H1 (cell line): ENCODE data around the gene ZNF81. TPM values are rescaled to one million over a fixed set of nuclear protein-coding genes. Genes with fewer than 3 reads are reported as not detected.

Source experiments
- CTCF ChIA-PET: fragments of 300-600 bp; sonication (Branson Sonifier 250); formaldehyde crosslinking; loops from one replicate; lab custom pipeline; 2021; ENCODE audit not compliant: partially characterized antibody; lab: Charles Lee
- POLR2A ChIA-PET: fragments of 300-600 bp; sonication (Branson Sonifier 250); formaldehyde crosslinking; loops from one replicate; lab custom pipeline; 2021; ENCODE audit warnings: inconsistent platforms; ENCODE audit not compliant: partially characterized antibody; lab: Charles Lee
- DNase-seq, 2 experiments: peaks; one replicate each; pipeline versions ENCODE4 v3.0.0 to v3.0.0-alpha.2; 2010 to 2022; ENCODE audit warnings: low spot score in 2 of 2, low read depth in 1 of 2, mixed read lengths in 1 of 2
- FAIRE-seq: peaks from 2 replicates; lab custom pipeline; 2011; peaks lifted over from hg19 to GRCh38; lab: Jason Lieb, UNC
- H2AFZ ChIP-seq: 2 replicates; pipeline ENCODE4 v1.8.1; 2012; ENCODE audit warnings: low read length, inconsistent platforms
- H2AK5ac ChIP-seq: 2 replicates; pipeline ENCODE4 v1.6.1; 2013; ENCODE audit warnings: low read depth, low read length
- H2BK120ac ChIP-seq: replicated peaks from 2 replicates; pipeline ENCODE3; 2013; ENCODE audit warnings: low read depth, low read length, inconsistent platforms
- H2BK12ac ChIP-seq: 2 replicates; pipeline ENCODE4 v1.6.1; 2013; ENCODE audit warnings: low read depth, low read length
- H2BK15ac ChIP-seq: 2 replicates; pipeline ENCODE4 v1.6.1; 2013; ENCODE audit warnings: low read length
- H2BK20ac ChIP-seq: 2 replicates; pipeline ENCODE4 v1.6.1; 2013; ENCODE audit warnings: low read length
- H2BK5ac ChIP-seq: 2 replicates; pipeline ENCODE4 v1.6.1; 2013; ENCODE audit warnings: low read depth, low read length
- H3K14ac ChIP-seq: 2 replicates; pipeline ENCODE4 v1.6.1; 2013; ENCODE audit warnings: inconsistent platforms; ENCODE audit not compliant: insufficient read length
- H3K18ac ChIP-seq: 2 replicates; pipeline ENCODE4 v1.6.1; 2013; ENCODE audit warnings: low read length; ENCODE audit errors: extremely low read depth
- H3K23ac ChIP-seq: 2 replicates; pipeline ENCODE4 v1.6.1; 2013; ENCODE audit warnings: inconsistent platforms; ENCODE audit not compliant: insufficient read length
- H3K23me2 ChIP-seq: 2 replicates; pipeline ENCODE4 v1.6.1; 2013; ENCODE audit warnings: low read depth, low read length
- H3K27ac ChIP-seq: 2 replicates; pipeline ENCODE4 v1.6.1; 2011; ENCODE audit warnings: low read depth, low read length, inconsistent platforms
- H3K27me3 ChIP-seq, 4 experiments: replicated peaks in 1 of 4; 1 replicate in 1 of 4; 2 replicates in 3 of 4; pipeline versions ENCODE4 v1.6.1 to v1.8.1; 2011 to 2013; ENCODE audit warnings: low read length in 3 of 4, mild to moderate bottlenecking in 3 of 4, inconsistent platforms in 2 of 4, mixed read lengths in 2 of 4, moderate library complexity in 1 of 4; ENCODE audit not compliant: control insufficient read depth in 3 of 4, insufficient read depth in 3 of 4; ENCODE audit errors: extremely low read depth in 1 of 4
- H3K36me3 ChIP-seq, 4 experiments: 2 replicates each; pipeline versions ENCODE4 v1.6.1 to v1.8.1; 2011 to 2013; ENCODE audit warnings: mild to moderate bottlenecking in 4 of 4, low read length in 3 of 4, moderate library complexity in 2 of 4, control low read depth in 1 of 4, inconsistent platforms in 1 of 4; ENCODE audit not compliant: insufficient read depth in 4 of 4, control insufficient read depth in 2 of 4
- H3K4ac ChIP-seq: replicated peaks from 2 replicates; pipeline ENCODE3; 2013; ENCODE audit warnings: low read length, low read depth, mixed read lengths, inconsistent platforms; ENCODE audit not compliant: insufficient read length
- H3K4me1 ChIP-seq, 4 experiments: replicated peaks in 1 of 4; 1 replicate in 1 of 4; 2 replicates in 3 of 4; pipeline versions ENCODE4 v1.6.1 to v1.8.1; 2011 to 2013; ENCODE audit warnings: low read length in 3 of 4, inconsistent platforms in 2 of 4, mixed read lengths in 1 of 4; ENCODE audit not compliant: insufficient read depth in 4 of 4, control insufficient read depth in 3 of 4
- H3K4me2 ChIP-seq, 2 experiments: 2 replicates each; pipeline versions ENCODE4 v1.6.1 to v1.8.1; 2011 to 2013; ENCODE audit warnings: low read depth in 2 of 2, low read length in 2 of 2, control low read depth in 1 of 2, inconsistent platforms in 1 of 2, mild to moderate bottlenecking in 1 of 2; ENCODE audit not compliant: insufficient read depth in 1 of 2
- H3K4me3 ChIP-seq, 4 experiments: fragments of 200-600, 300-600 bp in 1 of 4; sonication (generic), shearing (Covaris generic), sonication (Bioruptor Twin) in 1 of 4; 2 replicates each; pipeline versions ENCODE4 v1.5.1 to v1.8.1; 2011 to 2016; ENCODE audit warnings: low read length in 4 of 4, low read depth in 3 of 4, control low read depth in 2 of 4, inconsistent platforms in 2 of 4, mild to moderate bottlenecking in 2 of 4, mixed read lengths in 1 of 4, moderate library complexity in 1 of 4; ENCODE audit not compliant: insufficient read depth in 2 of 4; ENCODE audit errors: extremely low read depth in 1 of 4
- H3K56ac ChIP-seq: replicated peaks from 2 replicates; pipeline ENCODE3; 2013; ENCODE audit warnings: low read depth, mild to moderate bottlenecking, mixed read lengths, low read length, inconsistent platforms; ENCODE audit not compliant: insufficient read length
- H3K79me1 ChIP-seq: 2 replicates; pipeline ENCODE4 v1.6.1; 2013; ENCODE audit warnings: low read depth, low read length, control low read depth
- H3K79me2 ChIP-seq, 2 experiments: 2 replicates each; pipeline versions ENCODE4 v1.6.1 to v1.8.1; 2012 to 2013; ENCODE audit warnings: low read length in 2 of 2, mild to moderate bottlenecking in 2 of 2, inconsistent platforms in 1 of 2; ENCODE audit not compliant: insufficient read depth in 2 of 2, control insufficient read depth in 1 of 2
- H3K9ac ChIP-seq, 4 experiments: replicated peaks in 1 of 4; 1 replicate in 1 of 4; 2 replicates in 3 of 4; pipeline versions ENCODE4 v1.6.1 to v1.8.1; 2011 to 2013; ENCODE audit warnings: low read depth in 3 of 4, low read length in 3 of 4, control low read depth in 2 of 4, mild to moderate bottlenecking in 2 of 4, moderate library complexity in 2 of 4, inconsistent platforms in 1 of 4; ENCODE audit errors: extremely low read depth in 1 of 4
- H3K9me3 ChIP-seq, 2 experiments: 2 replicates each; pipeline versions ENCODE4 v1.6.1 to v1.8.1; 2012 to 2013; ENCODE audit warnings: mild to moderate bottlenecking in 2 of 2, moderate library complexity in 2 of 2, control low read depth in 1 of 2, inconsistent platforms in 1 of 2, low read depth in 1 of 2, low read length in 1 of 2, mixed read lengths in 1 of 2; ENCODE audit not compliant: insufficient read depth in 2 of 2
- H4K20me1 ChIP-seq, 2 experiments: replicated peaks in 1 of 2; 2 replicates each; pipeline versions ENCODE3 to v1.8.1; 2011 to 2013; ENCODE audit warnings: inconsistent platforms in 2 of 2, low read length in 2 of 2, mild to moderate bottlenecking in 1 of 2; ENCODE audit not compliant: insufficient read depth in 2 of 2, control insufficient read depth in 1 of 2
- H4K5ac ChIP-seq: 2 replicates; pipeline ENCODE4 v1.6.1; 2013; ENCODE audit warnings: low read length, low read depth, mixed read lengths, inconsistent platforms; ENCODE audit not compliant: insufficient read length
- H4K8ac ChIP-seq: 2 replicates; pipeline ENCODE4 v1.8.0; 2013; ENCODE audit warnings: mild to moderate bottlenecking, moderate library complexity, low read length, inconsistent platforms; ENCODE audit not compliant: insufficient read depth; ENCODE audit errors: extremely low read depth
- H4K91ac ChIP-seq: replicated peaks from 2 replicates; pipeline ENCODE3; 2013; ENCODE audit warnings: low read length, mixed read lengths, inconsistent platforms; ENCODE audit not compliant: insufficient read length
- CEBPB ChIP-seq: IDR thresholded peaks from 2 replicates; pipeline ENCODE4 v1.6.1; 2012; ENCODE audit warnings: low read depth, low read length
- CTBP2 ChIP-seq: IDR thresholded peaks from 2 replicates; pipeline ENCODE4 v1.7.0; 2011; ENCODE audit warnings: borderline replicate concordance, mild to moderate bottlenecking, moderate library complexity, mixed read lengths, low read length; ENCODE audit not compliant: insufficient read depth, insufficient read length
- JUN ChIP-seq: IDR thresholded peaks from 2 replicates; pipeline ENCODE4 v1.6.1; 2011; ENCODE audit warnings: low read depth, mild to moderate bottlenecking, improper control_type of control experiment, low read length
- KDM1A ChIP-seq: fragments of 200-600, 300-600 bp; sonication (generic); IDR thresholded peaks from 2 replicates; pipeline ENCODE4 v1.7.1; 2016; ENCODE audit warnings: mild to moderate bottlenecking, low read length, borderline replicate concordance
- POU5F1 ChIP-seq: IDR thresholded peaks from 2 replicates; pipeline ENCODE4 v1.6.1; 2011; ENCODE audit warnings: low read depth, mild to moderate bottlenecking, low read length, moderate library complexity
- WGBS, 2 experiments: shearing (Covaris generic) in 1 of 2; methylation state at CpG; one replicate each; pipeline versions ENCODE4 v1.1.6 to v1.1.7; 2013 to 2015; ENCODE audit warnings: low lambda C conversion rate in 2 of 2, mixed read lengths in 2 of 2, inconsistent platforms in 1 of 2, low coverage in 1 of 2, missing lambda C conversion rate in 1 of 2; ENCODE audit not compliant: insufficient replicate concordance in 2 of 2, insufficient coverage in 1 of 2, insufficient read length in 1 of 2; ENCODE audit errors: extremely low coverage in 1 of 2, missing lambda C conversion rate in 1 of 2; 5-methylcytosine and 5-hydroxymethylcytosine counted together
- polyA plus RNA-seq, 7 experiments: library from polyadenylated mRNA; depleted of rRNA in 3 of 7; stranded (reverse) in 5 of 7; unstranded in 2 of 7; fragments of >200 nt in 5 of 7; fragments of 200-250 nt in 2 of 7; gene quantifications; 1 replicate in 5 of 7; 2 replicates in 1 of 7; 4 replicates in 1 of 7; pipeline versions ENCODE4 v1.2.1 to v1.2.3, GENCODE V29; 2011 to 2013; ENCODE audit warnings: missing spikeins in 2 of 7, mixed read lengths in 2 of 7
- total RNA-seq: library from RNA; stranded (reverse); fragmentation: NEBNext Ultra II Directional; extraction: Animal tissue kit (Norgen Biotek cat#: 25700); gene quantifications from 2 replicates; pipeline ENCODE4 v1.2.1, GENCODE V29; 2021

Gene ZNF81
- total and polyA plus RNA-seq, 2 of the 8 experiments (the other 6 are each of a cell fraction or from before 2014, with no cell fraction given) = 3.4 to 10.0 TPM

- Histone ChIP-seq H3K27ac (no peak overlapping the region), H3K56ac (no peak overlapping the region), H2AK5ac (no peak overlapping the region), H3K4ac (no peak overlapping the region), H3K9ac (no peak overlapping the region), H3K18ac (no peak overlapping the region), H2BK5ac (no peak overlapping the region), H4K8ac (no peak overlapping the region), H2BK20ac (no peak overlapping the region), H3K27me3 (no peaks in the 10 kb centered on the region), H3K23ac (no peak overlapping the region), H3K36me3 (no peaks in the 10 kb centered on the region), H3K4me2 (no peak overlapping the region), H3K14ac (no peak overlapping the region), H3K4me3 (no peak overlapping the region), H4K20me1 (no peaks in the 10 kb centered on the region), H3K79me1 (no peaks in the 10 kb centered on the region), H4K91ac (no peak overlapping the region), H2AFZ (no peak overlapping the region), H3K79me2 (no peaks in the 10 kb centered on the region), H2BK12ac (no peak overlapping the region), H3K9me3 (no peaks in the 10 kb centered on the region), H3K4me1 (peaks cover 0 to 7% (median 4%) of the 10 kb centered on the region in 4 experiments; a peak in 2 of 7 replicates), H2BK15ac (no peak overlapping the region), H3K23me2 (no peaks in the 10 kb centered on the region), H2BK120ac (no peak overlapping the region), H4K5ac (no peak overlapping the region)
- CTCF ChIA-PET = no interaction called here
- DNase-seq (no peak), FAIRE-seq (no peak)
- 98% methylated on average over 5 of the region's 9 CpGs; no CpG with 5 or more reads in 1 of the 2 experiments for WGBS, 2 experiments
- POLR2A ChIA-PET = interaction anchor here (1.3 kb wide), 1 partner anchor 10 kb away, joined by 4 read pairs; no protein-coding TSS in a partner anchor
- TF ChIP-seq KDM1A (no peak), JUN (no peak), POU5F1 (no peak), CTBP2 (no peak), CEBPB (no peak)
These were observed 32.4 kb upstream of the ZNF81 start for GRCh38 chrX:47804315-47804714.
